Measurements from ENCODE around the gene DONSON.

DNA sequence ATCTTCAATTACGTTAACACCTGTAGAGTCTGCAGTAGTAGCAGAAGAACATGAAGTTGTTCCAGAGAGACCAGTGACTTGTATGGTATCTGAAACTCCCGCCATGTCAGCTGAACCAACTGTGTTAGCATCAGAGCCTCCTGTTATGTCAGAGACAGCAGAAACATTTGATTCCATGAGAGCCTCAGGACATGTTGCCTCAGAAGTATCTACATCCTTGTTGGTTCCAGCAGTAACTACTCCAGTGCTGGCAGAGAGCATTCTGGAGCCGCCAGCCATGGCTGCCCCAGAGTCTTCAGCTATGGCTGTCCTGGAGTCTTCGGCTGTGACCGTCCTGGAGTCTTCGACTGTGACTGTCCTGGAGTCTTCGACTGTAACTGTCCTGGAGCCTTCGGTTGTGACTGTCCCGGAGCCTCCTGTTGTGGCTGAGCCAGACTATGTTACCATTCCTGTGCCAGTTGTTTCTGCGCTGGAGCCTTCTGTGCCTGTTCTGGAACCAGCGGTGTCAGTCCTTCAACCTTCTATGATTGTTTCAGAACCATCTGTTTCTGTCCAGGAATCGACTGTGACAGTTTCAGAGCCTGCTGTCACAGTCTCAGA lies 35.4 kb downstream of the DONSON start:
- TF ChIP-seq CTCF (IDR thresholded peaks at IDR 0.05) (no peak), POLR2A (IDR thresholded peaks at IDR 0.05) (no peak)

Measured in body of pancreas (tissue), 4 donors.